NCI-H1048 (cell line): ENCODE results near the gene ME3.
"Not testable (repeated sequence)": the region's sequence is repeated elsewhere in the genome, so short reads cannot be mapped to it uniquely, and the experiment has no call there.

Source experiments
- DNase-seq: peaks from one replicate; lab custom pipeline; 2025; lab: John Stamatoyannopoulos, UW

The ME3 gene

GRCh38 chr11:86663761-86664160 lies 8.7 kb downstream of the ME3 start:
- no peak for DNase-seq

- no peak for DNase-seq
Observed at GRCh38 chr11:86663291-86663690, 9.1 kb downstream of the ME3 start.

GRCh38 chr11:86660736-86661135 lies 11.7 kb downstream of the ME3 start:
- DNase-seq: no peak

GRCh38 chr11:86660088-86660487 lies 12.3 kb downstream of the ME3 start:
- DNase-seq: no peak

GRCh38 chr11:86658534-86658933 lies 13.9 kb downstream of the ME3 start:
- DNase-seq: no peak

- not testable (repeated sequence) for DNase-seq
Observed at GRCh38 chr11:86645212-86645611, 27.2 kb downstream of the ME3 start.

- no peak for DNase-seq
Observed at GRCh38 chr11:86644291-86644690, 28.1 kb downstream of the ME3 start.

- DNase-seq: no peak
Observed at GRCh38 chr11:86641537-86642261, 30.7 kb downstream of the ME3 start.

- DNase-seq: no peak
Observed at GRCh38 chr11:86639137-86639536, 33.3 kb downstream of the ME3 start.

GRCh38 chr11:86638673-86639072 lies 33.7 kb downstream of the ME3 start:
- DNase-seq: no peak

GRCh38 chr11:86637988-86638387 lies 34.4 kb downstream of the ME3 start:
- no peak for DNase-seq

GRCh38 chr11:86636275-86636674 lies 36.1 kb downstream of the ME3 start:
- no peak for DNase-seq

GRCh38 chr11:86632499-86633269 lies 39.7 kb downstream of the ME3 start:
- no peak for DNase-seq

GRCh38 chr11:86630229-86630981 lies 42.0 kb downstream of the ME3 start:
- DNase-seq: no peak

GRCh38 chr11:86629045-86629706 lies 43.2 kb downstream of the ME3 start:
- DNase-seq: no peak

- no peak for DNase-seq
Observed at GRCh38 chr11:86627776-86628455, 44.5 kb downstream of the ME3 start.

GRCh38 chr11:86625981-86626380 lies 46.4 kb downstream of the ME3 start:
- DNase-seq: no peak

GRCh38 chr11:86625544-86625943 lies 46.9 kb downstream of the ME3 start:
- DNase-seq: no peak

- no peak for DNase-seq
Observed at GRCh38 chr11:86624366-86624765, 48.0 kb downstream of the ME3 start.

GRCh38 chr11:86623736-86624135 lies 48.7 kb downstream of the ME3 start:
- DNase-seq: no peak

- DNase-seq: no peak
Observed at GRCh38 chr11:86623041-86623621, 49.3 kb downstream of the ME3 start.
